Measurements from ENCODE around the gene ZNF697.

The ZNF697 gene

DNA sequence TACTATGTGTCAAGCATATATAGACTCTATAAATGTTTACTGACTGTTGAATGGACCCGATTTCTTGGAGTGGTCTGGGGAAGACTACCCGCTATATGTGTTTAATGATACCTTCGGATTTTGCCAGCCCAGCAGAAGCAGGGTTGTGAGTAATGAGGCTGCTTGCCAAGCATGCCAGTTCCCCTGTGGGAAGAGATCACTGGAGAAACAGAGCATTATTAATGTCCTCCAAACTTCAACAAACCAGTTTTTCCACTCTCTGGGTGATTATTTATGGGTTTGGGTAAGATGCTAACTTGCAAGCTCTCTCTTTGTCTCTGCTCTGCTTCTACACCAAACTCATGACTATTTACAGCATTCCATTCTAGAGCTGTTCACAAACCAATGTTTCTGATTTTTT, 38.6 kb upstream of the ZNF697 start:
- TF ChIP-seq CTCF (IDR thresholded peaks at IDR 0.05; ENCODE audit: borderline replicate concordance, control extremely low read depth, extremely low read depth, insufficient read depth, missing control alignments), result no peak
- DNase-seq (ENCODE audit: low spot score), result no peak
- in situ Hi-C loops (cut with MboI; ENCODE audit: low sequenced_read_pairs, unreplicated experiment), result loop anchor here (5.0 to 25.0 kb wide), 2 partner anchors 84 to 149 kb away; no protein-coding TSS in a partner anchor

DNA sequence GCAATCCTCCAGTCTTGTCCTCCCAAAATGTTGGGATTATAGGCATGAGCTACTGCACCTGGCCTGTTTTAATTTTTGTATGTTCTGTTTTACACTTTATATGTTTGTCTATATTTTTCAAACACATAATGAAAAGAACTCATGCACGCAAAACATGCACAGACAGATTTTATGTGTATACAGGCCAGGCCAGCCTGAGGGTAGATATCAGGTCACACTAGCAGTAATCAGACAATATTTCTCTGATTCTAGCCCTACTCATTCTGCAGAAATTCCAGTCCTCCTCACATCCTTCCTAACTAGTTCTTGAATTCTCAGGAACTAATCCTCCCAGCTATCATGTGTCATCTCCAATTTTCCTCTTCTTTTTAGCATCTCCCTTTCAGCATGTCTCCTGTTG, 35.8 kb upstream of the ZNF697 start:
- no peak for TF ChIP-seq CTCF (IDR thresholded peaks at IDR 0.05; ENCODE audit: borderline replicate concordance, control extremely low read depth, extremely low read depth, insufficient read depth, missing control alignments)
- in situ Hi-C loops (cut with MboI; ENCODE audit: low sequenced_read_pairs, unreplicated experiment), result loop anchor here (25.0 kb wide), 1 partner anchor 147 kb away; no protein-coding TSS in a partner anchor
- DNase-seq (ENCODE audit: low spot score), result no peak

GRCh38 chr1:119682141-119682540, 34.1 kb upstream of the ZNF697 start:
- DNase-seq (ENCODE audit: low spot score), result no peak
- TF ChIP-seq CTCF (IDR thresholded peaks at IDR 0.05; ENCODE audit: borderline replicate concordance, control extremely low read depth, extremely low read depth, insufficient read depth, missing control alignments), result no peak
- in situ Hi-C loops (cut with MboI; ENCODE audit: low sequenced_read_pairs, unreplicated experiment), result loop anchor here (25.0 kb wide), 1 partner anchor 145 kb away; no protein-coding TSS in a partner anchor

- in situ Hi-C loops (cut with MboI; ENCODE audit: low sequenced_read_pairs, unreplicated experiment), result loop anchor here (25.0 kb wide), 1 partner anchor 144 kb away; no protein-coding TSS in a partner anchor
- DNase-seq (ENCODE audit: low spot score), result no peak
- TF ChIP-seq CTCF (IDR thresholded peaks at IDR 0.05; ENCODE audit: borderline replicate concordance, control extremely low read depth, extremely low read depth, insufficient read depth, missing control alignments), result no peak
Measured at GRCh38 chr1:119681560-119681959, 33.5 kb upstream of the ZNF697 start.

DNA sequence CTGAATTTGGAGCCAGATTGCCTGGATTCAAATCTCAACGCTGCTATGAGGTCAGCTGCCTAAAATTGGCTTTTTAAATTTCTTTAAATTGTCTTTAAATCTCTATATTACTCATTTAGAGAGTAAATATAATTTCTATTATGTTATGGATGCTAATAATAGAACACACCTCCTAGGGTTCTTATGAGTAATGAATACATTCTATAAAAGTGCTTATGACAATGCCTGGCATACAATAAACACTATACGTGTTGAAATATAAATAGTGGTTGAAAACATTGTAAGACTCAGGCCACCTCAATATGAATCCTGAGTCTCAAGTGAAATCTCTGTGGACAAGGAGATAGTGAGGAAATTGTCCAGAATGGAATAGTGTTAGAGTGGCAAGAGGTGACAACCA, 32.7 kb upstream of the ZNF697 start:
- TF ChIP-seq CTCF (IDR thresholded peaks at IDR 0.05; ENCODE audit: borderline replicate concordance, control extremely low read depth, extremely low read depth, insufficient read depth, missing control alignments), result no peak
- no peak for DNase-seq (ENCODE audit: low spot score)
- in situ Hi-C loops (cut with MboI; ENCODE audit: low sequenced_read_pairs, unreplicated experiment), result loop anchor here (25.0 kb wide), 1 partner anchor 143 kb away; no protein-coding TSS in a partner anchor

- TF ChIP-seq CTCF (IDR thresholded peaks at IDR 0.05; ENCODE audit: borderline replicate concordance, control extremely low read depth, extremely low read depth, insufficient read depth, missing control alignments), result no peak
- in situ Hi-C loops (cut with MboI; ENCODE audit: low sequenced_read_pairs, unreplicated experiment), result loop anchor here (25.0 kb wide), 1 partner anchor 143 kb away; no protein-coding TSS in a partner anchor
- no peak for DNase-seq (ENCODE audit: low spot score)
Measured at GRCh38 chr1:119680193-119680592, 32.1 kb upstream of the ZNF697 start.

All from GM13976 (cell line).